ENCODE results near the gene SPINT1.

Gene SPINT1

GRCh38 chr15:40863660-40864270 is 19.9 kb downstream of the SPINT1 start:
- no peak overlapping the region for H3K4me3 Mint-ChIP-seq
- no peaks in the 10 kb centered on the region for H3K9me3 Mint-ChIP-seq (ENCODE audit: low read depth)
- H3K27me3 Mint-ChIP-seq: no peaks in the 10 kb centered on the region
- H3K36me3 Mint-ChIP-seq: no peaks in the 10 kb centered on the region
- no peak overlapping the region for H3K27ac Mint-ChIP-seq
- no peaks in the 10 kb centered on the region for H3K4me1 Mint-ChIP-seq (ENCODE audit: low read depth)

GRCh38 chr15:40867199-40867598 is 23.4 kb downstream of the SPINT1 start:
- Mint-ChIP-seq H3K9me3 (ENCODE audit: low read depth) (no peaks in the 10 kb centered on the region), H3K27me3 (no peaks in the 10 kb centered on the region), H3K4me1 (ENCODE audit: low read depth) (peaks cover 2% of the 10 kb centered on the region), H3K36me3 (no peaks in the 10 kb centered on the region), H3K27ac (no peak overlapping the region), H3K4me3 (no peak overlapping the region)

GRCh38 chr15:40869686-40870085 is 25.8 kb downstream of the SPINT1 start:
- H3K9me3 Mint-ChIP-seq (ENCODE audit: low read depth): no peaks in the 10 kb centered on the region
- H3K27ac Mint-ChIP-seq: no peak overlapping the region
- H3K4me3 Mint-ChIP-seq: no peak overlapping the region
- H3K27me3 Mint-ChIP-seq: no peaks in the 10 kb centered on the region
- H3K4me1 Mint-ChIP-seq (ENCODE audit: low read depth): peaks cover 9% of the 10 kb centered on the region
- H3K36me3 Mint-ChIP-seq: no peaks in the 10 kb centered on the region

- peaks cover 9% of the 10 kb centered on the region for H3K4me1 Mint-ChIP-seq (ENCODE audit: low read depth)
- H3K4me3 Mint-ChIP-seq: no peak overlapping the region
- H3K9me3 Mint-ChIP-seq (ENCODE audit: low read depth): no peaks in the 10 kb centered on the region
- no peaks in the 10 kb centered on the region for H3K27me3 Mint-ChIP-seq
- H3K36me3 Mint-ChIP-seq: no peaks in the 10 kb centered on the region
- no peak overlapping the region for H3K27ac Mint-ChIP-seq
Observed at GRCh38 chr15:40870716-40871115, 26.9 kb downstream of the SPINT1 start.

GRCh38 chr15:40871749-40872617 is 28.1 kb downstream of the SPINT1 start:
- no peaks in the 10 kb centered on the region for H3K9me3 Mint-ChIP-seq (ENCODE audit: low read depth)
- peaks cover 2% of the 10 kb centered on the region for H3K27me3 Mint-ChIP-seq
- no peak overlapping the region for H3K27ac Mint-ChIP-seq
- peaks cover 10% of the 10 kb centered on the region for H3K4me1 Mint-ChIP-seq (ENCODE audit: low read depth)
- H3K4me3 Mint-ChIP-seq: peak overlapping the region; percentile 44
- no peaks in the 10 kb centered on the region for H3K36me3 Mint-ChIP-seq

GRCh38 chr15:40872791-40873693 is 29.2 kb downstream of the SPINT1 start:
- Mint-ChIP-seq H3K4me3 (peak overlapping the region; percentile 76), H3K36me3 (no peaks in the 10 kb centered on the region), H3K27ac (no peak overlapping the region), H3K4me1 (ENCODE audit: low read depth) (peaks cover 10% of the 10 kb centered on the region), H3K9me3 (ENCODE audit: low read depth) (no peaks in the 10 kb centered on the region), H3K27me3 (peaks cover 2% of the 10 kb centered on the region)

GRCh38 chr15:40873694-40874561 is 30.1 kb downstream of the SPINT1 start, which contains the start of gene RHOV:
RHOV (minus strand) TSS chr15:40874234; CDS start chr15:40874139, 95 bp downstream.
- H3K27ac Mint-ChIP-seq: no peak within 1 kb of the TSS
- H3K4me3 Mint-ChIP-seq: peak within 1 kb of the TSS; percentile 83
- no peaks in the 10 kb centered on the region for H3K36me3 Mint-ChIP-seq
- no peaks in the 10 kb centered on the region for H3K9me3 Mint-ChIP-seq (ENCODE audit: low read depth)
- H3K27me3 Mint-ChIP-seq: peaks cover 2% of the 10 kb centered on the region
- peaks cover 15% of the 10 kb centered on the region for H3K4me1 Mint-ChIP-seq (ENCODE audit: low read depth)

- no peaks in the 10 kb centered on the region for H3K36me3 Mint-ChIP-seq
- peak overlapping the region; percentile 50 for H3K27ac Mint-ChIP-seq
- no peak overlapping the region for H3K4me3 Mint-ChIP-seq
- no peaks in the 10 kb centered on the region for H3K9me3 Mint-ChIP-seq (ENCODE audit: low read depth)
- peaks cover 2% of the 10 kb centered on the region for H3K27me3 Mint-ChIP-seq
- H3K4me1 Mint-ChIP-seq (ENCODE audit: low read depth): peaks cover 19% of the 10 kb centered on the region
Observed at GRCh38 chr15:40875991-40876730, 32.3 kb downstream of the SPINT1 start.

GRCh38 chr15:40877694-40878093 is 33.8 kb downstream of the SPINT1 start:
- Mint-ChIP-seq H3K36me3 (no peaks in the 10 kb centered on the region), H3K27me3 (peaks cover 2% of the 10 kb centered on the region), H3K4me3 (no peak overlapping the region), H3K9me3 (ENCODE audit: low read depth) (no peaks in the 10 kb centered on the region), H3K27ac (no peak overlapping the region), H3K4me1 (ENCODE audit: low read depth) (peaks cover 13% of the 10 kb centered on the region)

- Mint-ChIP-seq H3K9me3 (ENCODE audit: low read depth) (no peaks in the 10 kb centered on the region), H3K4me3 (no peak overlapping the region), H3K27ac (no peak overlapping the region), H3K4me1 (ENCODE audit: low read depth) (peaks cover 13% of the 10 kb centered on the region), H3K36me3 (no peaks in the 10 kb centered on the region), H3K27me3 (peaks cover 2% of the 10 kb centered on the region)
Observed at GRCh38 chr15:40878785-40879184, 34.9 kb downstream of the SPINT1 start.

- H3K9me3 Mint-ChIP-seq (ENCODE audit: low read depth): no peaks in the 10 kb centered on the region
Observed at GRCh38 chr15:40879609-40880008, 35.8 kb downstream of the SPINT1 start.

GRCh38 chr15:40881351-40881750 is 37.5 kb downstream of the SPINT1 start:
- no peak overlapping the region for H3K4me3 Mint-ChIP-seq
- no peaks in the 10 kb centered on the region for H3K9me3 Mint-ChIP-seq (ENCODE audit: low read depth)
- H3K36me3 Mint-ChIP-seq: no peaks in the 10 kb centered on the region
- no peak overlapping the region for H3K27ac Mint-ChIP-seq
- H3K4me1 Mint-ChIP-seq (ENCODE audit: low read depth): peaks cover 25% of the 10 kb centered on the region
- no peaks in the 10 kb centered on the region for H3K27me3 Mint-ChIP-seq

More at GRCh38 chr15:40879609-40880008, 35.8 kb downstream of the SPINT1 start:
- Mint-ChIP-seq H3K27ac (no peak overlapping the region), H3K36me3 (no peaks in the 10 kb centered on the region), H3K4me1 (ENCODE audit: low read depth) (peaks cover 17% of the 10 kb centered on the region), H3K4me3 (no peak overlapping the region), H3K27me3 (peaks cover 2% of the 10 kb centered on the region)

GRCh38 chr15:40886586-40886985 is 42.7 kb downstream of the SPINT1 start:
- Mint-ChIP-seq H3K27me3 (no peaks in the 10 kb centered on the region), H3K36me3 (no peaks in the 10 kb centered on the region), H3K4me1 (ENCODE audit: low read depth) (peaks cover 15% of the 10 kb centered on the region), H3K27ac (no peak overlapping the region), H3K9me3 (ENCODE audit: low read depth) (no peaks in the 10 kb centered on the region), H3K4me3 (no peak overlapping the region)

All from activated naive CD8-positive, alpha-beta T cell (primary cell).